IMR-90 (cell line): ENCODE data around the gene ACTA2. TPM values are rescaled to one million over a fixed set of nuclear protein-coding genes. Genes with fewer than 3 reads are reported as not detected.

Experiments
- ATAC-seq: fragments of 200-7000 bp; cut with Tn5 transposase; 2 replicates; pipeline ENCODE4 v1.9.1; 2020; ENCODE audit warnings: low read depth, mild to moderate bottlenecking, moderate library complexity
- BruUV-seq: library from RNA; stranded (reverse); fragments of 400-500 nt; replicated peaks from 2 replicates; lab custom pipeline; 2021; lab: Mats Ljungman, UMichigan
- CTCF ChIA-PET: fragments of 300-600 bp; formaldehyde crosslinking; extraction: SDS; loops from one replicate; lab custom pipeline; 2021; ENCODE audit warnings: antibody characterized with exemption; lab: Yijun Ruan, JAX
- POLR2A ChIA-PET: fragments of 300-600 bp; sonication (Branson Sonifier 250); formaldehyde crosslinking; loops from one replicate; lab custom pipeline; 2022; ENCODE audit warnings: antibody characterized with exemption; ENCODE audit not compliant: unreplicated experiment; lab: Charles Lee
- DNase-seq: peaks from one replicate; pipeline ENCODE4 v3.0.0; 2013
- H2AFZ ChIP-seq: replicated peaks from 2 replicates; pipeline ENCODE3; 2013; ENCODE audit warnings: low read length, mild to moderate bottlenecking; ENCODE audit not compliant: poor library complexity
- H2AK5ac ChIP-seq: 2 replicates; pipeline ENCODE4 v1.6.1; 2013; ENCODE audit warnings: low read depth, low read length, inconsistent platforms
- H2AK9ac ChIP-seq: replicated peaks from 2 replicates; pipeline ENCODE3; 2013; ENCODE audit warnings: mild to moderate bottlenecking, low read depth, low read length, moderate library complexity; ENCODE audit not compliant: poor library complexity
- H2BK120ac ChIP-seq: 2 replicates; pipeline ENCODE4 v1.6.1; 2013; ENCODE audit warnings: low read depth, low read length, inconsistent platforms
- H2BK15ac ChIP-seq: 3 replicates; pipeline ENCODE4 v1.6.1; 2013; ENCODE audit warnings: low read depth, low read length, inconsistent platforms
- H2BK20ac ChIP-seq: 2 replicates; pipeline ENCODE4 v1.6.1; 2013; ENCODE audit warnings: low read depth, mild to moderate bottlenecking, inconsistent platforms, low read length, moderate library complexity
- H2BK5ac ChIP-seq: 2 replicates; pipeline ENCODE4 v1.6.1; 2013; ENCODE audit warnings: mild to moderate bottlenecking, low read depth, low read length, inconsistent platforms; ENCODE audit not compliant: poor library complexity, severe bottlenecking
- H3K14ac ChIP-seq: replicated peaks from 2 replicates; pipeline ENCODE4 v1.6.1; 2013; ENCODE audit warnings: low read depth, low read length, inconsistent platforms
- H3K18ac ChIP-seq: 2 replicates; pipeline ENCODE4 v1.6.1; 2013; ENCODE audit warnings: low read depth, low read length, control low read depth
- H3K23ac ChIP-seq: 2 replicates; pipeline ENCODE4 v1.6.1; 2013; ENCODE audit warnings: low read depth, low read length, inconsistent platforms
- H3K27ac ChIP-seq: 2 replicates; pipeline ENCODE4 v1.5.1; 2013; ENCODE audit warnings: mild to moderate bottlenecking, control low read depth, low read length; ENCODE audit not compliant: insufficient read depth
- H3K27me3 ChIP-seq: 2 replicates; pipeline ENCODE4 v1.6.1; 2013; ENCODE audit warnings: low read length; ENCODE audit not compliant: control insufficient read depth, insufficient read depth
- H3K36me3 ChIP-seq: 2 replicates; pipeline ENCODE4 v1.6.1; 2013; ENCODE audit warnings: low read length, mixed read lengths; ENCODE audit not compliant: control insufficient read depth, insufficient read depth
- H3K4ac ChIP-seq: 2 replicates; pipeline ENCODE4 v1.6.1; 2013; ENCODE audit warnings: low read depth, low read length, inconsistent platforms
- H3K4me1 ChIP-seq: 2 replicates; pipeline ENCODE4 v1.6.1; 2013; ENCODE audit warnings: low read length, mixed read lengths; ENCODE audit not compliant: control insufficient read depth, insufficient read depth
- H3K4me2 ChIP-seq: 2 replicates; pipeline ENCODE4 v1.6.1; 2013; ENCODE audit warnings: low read depth, mild to moderate bottlenecking, control low read depth, low read length, moderate library complexity
- H3K4me3 ChIP-seq: 2 replicates; pipeline ENCODE4 v1.5.1; 2013; ENCODE audit warnings: low read depth, mild to moderate bottlenecking, control low read depth, low read length, moderate library complexity; ENCODE audit not compliant: insufficient read depth
- H3K56ac ChIP-seq: 2 replicates; pipeline ENCODE4 v1.6.1; 2013; ENCODE audit warnings: low read length, inconsistent platforms; ENCODE audit not compliant: insufficient read depth; ENCODE audit errors: extremely low read depth
- H3K79me1 ChIP-seq, 2 experiments: 2 replicates each; pipeline ENCODE4 v1.6.1; 2013; ENCODE audit warnings: low read length in 2 of 2, inconsistent platforms in 1 of 2, low read depth in 1 of 2
- H3K9ac ChIP-seq: 2 replicates; pipeline ENCODE4 v1.6.1; 2013; ENCODE audit warnings: low read depth, low read length, control low read depth
- H3K9me1 ChIP-seq: 2 replicates; pipeline ENCODE4 v1.6.1; 2013; ENCODE audit warnings: low read length, inconsistent platforms; ENCODE audit not compliant: insufficient read depth
- H3K9me3 ChIP-seq: 2 replicates; pipeline ENCODE4 v1.6.1; 2013; ENCODE audit warnings: low read length; ENCODE audit not compliant: control insufficient read depth, insufficient read depth
- H4K20me1 ChIP-seq: 2 replicates; pipeline ENCODE4 v1.6.1; 2013; ENCODE audit warnings: low read length, inconsistent platforms; ENCODE audit not compliant: insufficient read depth
- H4K5ac ChIP-seq: 2 replicates; pipeline ENCODE4 v1.6.1; 2013; ENCODE audit warnings: mild to moderate bottlenecking, low read depth, low read length, control low read depth
- H4K8ac ChIP-seq, 2 experiments: 2 replicates each; pipeline ENCODE4 v1.6.1; 2013; ENCODE audit warnings: low read depth in 2 of 2, low read length in 2 of 2, control low read depth in 1 of 2, inconsistent platforms in 1 of 2
- H4K91ac ChIP-seq: 2 replicates; pipeline ENCODE4 v1.6.1; 2013; ENCODE audit warnings: low read depth, low read length, inconsistent platforms; ENCODE audit not compliant: insufficient read depth
- BHLHE40 ChIP-seq: fragments of 150-350 bp; IDR thresholded peaks from 2 replicates; pipeline ENCODE4 v1.6.1; 2016; ENCODE audit warnings: mild to moderate bottlenecking, low read depth, low read length
- MAFK ChIP-seq: IDR thresholded peaks from 2 replicates; pipeline ENCODE4 v1.6.1; 2012; ENCODE audit warnings: low read depth, low read length, improper control_type of control experiment
- MXI1 ChIP-seq: IDR thresholded peaks from 2 replicates; pipeline ENCODE4 v1.6.1; 2012; ENCODE audit warnings: low read depth, mild to moderate bottlenecking, low read length, moderate library complexity, borderline replicate concordance
- RFX5 ChIP-seq: IDR thresholded peaks from 2 replicates; pipeline ENCODE4 v1.8.0; 2012; ENCODE audit warnings: low read depth, mild to moderate bottlenecking, low read length, moderate library complexity
- WGBS, 2 experiments: methylation state at CpG; one replicate each; pipeline versions ENCODE4 v1.1.5 to v1.1.7; 2013; ENCODE audit warnings: missing lambda C conversion rate in 2 of 2; ENCODE audit not compliant: insufficient read length in 1 of 2; ENCODE audit errors: extremely low coverage in 2 of 2; 5-methylcytosine and 5-hydroxymethylcytosine counted together
- dilution Hi-C: fragments of 300-500 bp; cut with HindIII; formaldehyde crosslinking; loops from one replicate; pipeline ENCODE4 v1.14.3; 2018; ENCODE audit warnings: low sequenced_read_pairs; ENCODE audit not compliant: unreplicated experiment
- in situ Hi-C: fragments of 300-500 bp; cut with MboI; formaldehyde crosslinking; loops from 3 replicates; pipeline ENCODE4 v1.14.3; 2019; ENCODE audit warnings: low sequenced_read_pairs, inconsistent platforms, mixed read lengths
- intact Hi-C: fragments of 100-400 bp; cut with micrococcal nuclease; formaldehyde crosslinking; loops from 2 replicates; pipeline ENCODE4 v1.10.0; 2022
- polyA plus RNA-seq, 3 experiments: library from polyadenylated mRNA; depleted of rRNA; stranded (reverse); fragments of >200 nt; gene quantifications; 2 replicates each; pipeline ENCODE4 v1.2.3, GENCODE V29; 2012; ENCODE audit warnings: low replicate concordance in 1 of 3
- total RNA-seq: library from RNA; depleted of rRNA; stranded (reverse); fragments of >200 nt; gene quantifications from 2 replicates; pipeline ENCODE4 v1.2.3, GENCODE V29; 2012
- TF ChIP-seq, protein P1 (sequence below): fragments of 150-350 bp; IDR thresholded peaks from 2 replicates; pipeline ENCODE4 v1.6.1; 2016; ENCODE audit warnings: low read depth, mild to moderate bottlenecking, low read length, moderate library complexity, borderline replicate concordance

ACTA2 gene
- total and polyA plus RNA-seq, 2 of the 4 experiments (the other 2 are of a cell fraction) = 978 to 1,235 TPM

DNA sequence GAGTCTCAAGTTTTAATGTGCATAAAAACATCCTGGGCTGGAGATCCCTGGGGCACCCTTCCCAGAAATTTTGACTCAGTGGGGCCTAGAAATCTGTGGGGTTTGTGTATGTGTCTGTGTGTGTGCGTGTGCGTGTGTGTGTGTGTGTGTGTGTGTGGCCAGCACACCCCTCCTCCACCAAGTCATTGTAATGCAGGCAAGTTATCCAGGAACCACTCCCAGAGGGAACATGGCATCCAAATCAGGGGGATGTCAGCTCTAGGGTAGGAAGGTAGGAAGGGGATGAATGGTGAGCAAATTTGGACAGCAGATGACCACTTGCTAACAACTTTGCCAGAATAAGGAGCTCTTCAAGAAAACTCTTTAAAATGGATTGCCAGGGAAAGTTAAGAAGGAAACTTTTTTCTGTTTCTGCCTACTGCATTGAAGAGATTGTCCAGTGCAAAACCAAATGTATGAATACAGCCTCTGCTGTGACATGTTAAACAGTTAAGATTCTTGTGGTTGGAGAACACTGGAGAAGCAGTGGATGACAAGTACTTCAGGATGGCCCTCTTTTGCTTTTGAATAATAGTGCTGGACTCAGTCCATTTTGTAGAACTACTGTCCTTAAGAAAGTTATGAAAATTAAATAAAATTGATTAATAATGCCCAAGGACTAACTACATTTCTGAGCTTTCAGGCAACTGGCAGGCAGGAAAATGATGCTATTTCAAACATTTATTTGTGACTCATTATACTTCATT is 60.2 kb downstream of the ACTA2 start:
- H2AK5ac ChIP-seq = peak overlapping the region; percentile 97
- H2BK20ac ChIP-seq = peak overlapping the region; percentile 96
- H3K56ac ChIP-seq = peak overlapping the region; percentile 88
- CTCF ChIA-PET = interaction anchor here (0.7 kb wide), 1 partner anchor 28 kb away, joined by 3 read pairs; no protein-coding TSS in a partner anchor
- H3K4ac ChIP-seq = peak overlapping the region; percentile 97
- peak overlapping the region; percentile 99 for H3K18ac ChIP-seq
- peak overlapping the region; percentile 89 for H3K23ac ChIP-seq
- peak overlapping the region; percentile 87 for H3K14ac ChIP-seq
- POLR2A ChIA-PET = no interaction called here
- H3K36me3 ChIP-seq = peaks cover 3% of the 10 kb centered on the region; the same call in 1 of the 2 replicates
- no peak overlapping the region for H3K4me3 ChIP-seq
- H3K9me3 ChIP-seq = no peaks in the 10 kb centered on the region
- H4K20me1 ChIP-seq = no peaks in the 10 kb centered on the region; the same call in 1 of the 2 replicates
- H4K5ac ChIP-seq = peak overlapping the region; percentile 92
- in situ Hi-C loops (no loop called here), dilution Hi-C loops (no loop called here), intact Hi-C loops (no loop called here)
- H3K4me2 ChIP-seq = peak overlapping the region; percentile 75
- TF ChIP-seq RFX5 = no peak
- TF ChIP-seq, protein P1, sequence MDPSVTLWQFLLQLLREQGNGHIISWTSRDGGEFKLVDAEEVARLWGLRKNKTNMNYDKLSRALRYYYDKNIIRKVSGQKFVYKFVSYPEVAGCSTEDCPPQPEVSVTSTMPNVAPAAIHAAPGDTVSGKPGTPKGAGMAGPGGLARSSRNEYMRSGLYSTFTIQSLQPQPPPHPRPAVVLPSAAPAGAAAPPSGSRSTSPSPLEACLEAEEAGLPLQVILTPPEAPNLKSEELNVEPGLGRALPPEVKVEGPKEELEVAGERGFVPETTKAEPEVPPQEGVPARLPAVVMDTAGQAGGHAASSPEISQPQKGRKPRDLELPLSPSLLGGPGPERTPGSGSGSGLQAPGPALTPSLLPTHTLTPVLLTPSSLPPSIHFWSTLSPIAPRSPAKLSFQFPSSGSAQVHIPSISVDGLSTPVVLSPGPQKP = no peak
- TF ChIP-seq MAFK = no peak
- TF ChIP-seq MXI1 = no peak
- no peak for TF ChIP-seq BHLHE40
- H2BK120ac ChIP-seq = peak overlapping the region; percentile 94
- no peak overlapping the region for H2AFZ ChIP-seq
- peak overlapping the region; percentile 95 for H4K91ac ChIP-seq
- H3K27me3 ChIP-seq = no peaks in the 10 kb centered on the region
- H3K9ac ChIP-seq = peak overlapping the region; percentile 63
- peak overlapping the region; percentile 80 for H2AK9ac ChIP-seq
- BruUV-seq = no TSS peak
- DNase-seq (peak; percentile 68), ATAC-seq (peak; percentile 31)
- peaks cover 33 to 64% of the 10 kb centered on the region in 2 experiments for H3K79me1 ChIP-seq
- peak overlapping the region; percentile 85 to 93 for H4K8ac ChIP-seq
- peak overlapping the region; percentile 82 for H2BK15ac ChIP-seq
- H2BK5ac ChIP-seq = peak overlapping the region; percentile 94
- peak overlapping the region; percentile 87 for H3K27ac ChIP-seq
- WGBS, 2 experiments = no CpG with 5 or more reads among the region's 2 CpGs
- peaks cover 40% of the 10 kb centered on the region for H3K4me1 ChIP-seq
- peaks cover 21% of the 10 kb centered on the region for H3K9me1 ChIP-seq
